Measurements from ENCODE around the gene IGSF21. TPM values are rescaled to one million over a fixed set of nuclear protein-coding genes. Genes with fewer than 3 reads are reported as not detected.

Gene IGSF21
- total RNA-seq, 1 donor from 2014 or later = 4.4 TPM

DNA sequence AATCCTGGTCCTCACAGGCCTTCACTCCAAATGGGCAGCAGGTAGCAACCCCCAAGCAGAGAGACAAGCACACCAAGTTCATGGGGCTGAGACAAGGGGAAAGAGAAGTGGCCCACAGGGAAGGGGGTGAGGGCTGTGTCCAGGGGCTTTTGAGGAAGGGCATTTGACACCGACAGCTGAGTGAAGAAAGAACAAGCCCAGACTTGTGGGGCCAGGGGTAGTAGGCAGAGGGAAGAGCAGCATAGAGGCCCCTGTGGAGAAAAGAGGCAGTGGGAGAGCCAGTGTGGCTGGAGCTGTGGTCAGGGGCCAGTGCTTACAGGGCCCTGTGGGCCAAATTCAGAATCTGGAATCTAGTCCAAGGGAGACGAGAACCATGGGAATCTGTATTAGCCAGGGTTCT, 85.4 kb downstream of the IGSF21 start:
- Mint-ChIP-seq H3K4me3 (ENCODE audit: unreplicated experiment) (no peak overlapping the region), H3K9me3 (ENCODE audit: unreplicated experiment) (no peaks in the 10 kb centered on the region), H3K27ac (ENCODE audit: unreplicated experiment) (no peak overlapping the region), H3K36me3 (ENCODE audit: low read depth, unreplicated experiment) (no peaks in the 10 kb centered on the region), H3K4me1 (ENCODE audit: unreplicated experiment) (peaks cover 2% of the 10 kb centered on the region), H3K27me3 (ENCODE audit: unreplicated experiment) (peaks cover 1% of the 10 kb centered on the region)
- DNase-seq (ENCODE audit: low spot score) = no peak
- TF ChIP-seq, protein P1, sequence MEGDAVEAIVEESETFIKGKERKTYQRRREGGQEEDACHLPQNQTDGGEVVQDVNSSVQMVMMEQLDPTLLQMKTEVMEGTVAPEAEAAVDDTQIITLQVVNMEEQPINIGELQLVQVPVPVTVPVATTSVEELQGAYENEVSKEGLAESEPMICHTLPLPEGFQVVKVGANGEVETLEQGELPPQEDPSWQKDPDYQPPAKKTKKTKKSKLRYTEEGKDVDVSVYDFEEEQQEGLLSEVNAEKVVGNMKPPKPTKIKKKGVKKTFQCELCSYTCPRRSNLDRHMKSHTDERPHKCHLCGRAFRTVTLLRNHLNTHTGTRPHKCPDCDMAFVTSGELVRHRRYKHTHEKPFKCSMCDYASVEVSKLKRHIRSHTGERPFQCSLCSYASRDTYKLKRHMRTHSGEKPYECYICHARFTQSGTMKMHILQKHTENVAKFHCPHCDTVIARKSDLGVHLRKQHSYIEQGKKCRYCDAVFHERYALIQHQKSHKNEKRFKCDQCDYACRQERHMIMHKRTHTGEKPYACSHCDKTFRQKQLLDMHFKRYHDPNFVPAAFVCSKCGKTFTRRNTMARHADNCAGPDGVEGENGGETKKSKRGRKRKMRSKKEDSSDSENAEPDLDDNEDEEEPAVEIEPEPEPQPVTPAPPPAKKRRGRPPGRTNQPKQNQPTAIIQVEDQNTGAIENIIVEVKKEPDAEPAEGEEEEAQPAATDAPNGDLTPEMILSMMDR (IDR thresholded peaks at IDR 0.05; ENCODE audit: unreplicated experiment) = no peak

DNA sequence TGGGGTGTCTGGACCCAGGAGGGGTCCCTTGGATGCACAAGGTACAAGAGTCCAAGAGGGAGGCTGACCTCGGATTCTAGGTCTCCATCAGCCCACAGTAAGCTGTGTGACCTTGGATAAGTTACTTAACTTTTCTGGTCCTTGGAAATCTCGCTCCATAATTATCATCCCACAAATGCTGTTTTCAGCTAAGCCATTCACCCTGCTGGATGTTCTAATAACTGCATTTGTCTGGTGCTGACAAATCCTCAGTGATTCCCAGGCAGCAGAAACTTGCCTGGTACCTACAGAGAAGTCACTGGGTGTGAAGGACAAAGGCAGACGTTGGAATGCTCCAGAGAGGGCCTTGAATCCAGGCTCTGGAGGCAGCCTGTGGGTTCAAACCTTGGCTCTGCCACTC, 89.7 kb downstream of the IGSF21 start:
- TF ChIP-seq, protein P1 (IDR thresholded peaks at IDR 0.05; ENCODE audit: unreplicated experiment) = no peak
- H3K4me3 Mint-ChIP-seq (ENCODE audit: unreplicated experiment) = no peak overlapping the region
- H3K27me3 Mint-ChIP-seq (ENCODE audit: unreplicated experiment) = peaks cover 1% of the 10 kb centered on the region
- H3K9me3 Mint-ChIP-seq (ENCODE audit: unreplicated experiment) = no peaks in the 10 kb centered on the region
- DNase-seq (ENCODE audit: low spot score) = no peak
- no peak overlapping the region for H3K27ac Mint-ChIP-seq (ENCODE audit: unreplicated experiment)
- H3K36me3 Mint-ChIP-seq (ENCODE audit: low read depth, unreplicated experiment) = no peaks in the 10 kb centered on the region
- H3K4me1 Mint-ChIP-seq (ENCODE audit: unreplicated experiment) = peaks cover 8% of the 10 kb centered on the region

DNA sequence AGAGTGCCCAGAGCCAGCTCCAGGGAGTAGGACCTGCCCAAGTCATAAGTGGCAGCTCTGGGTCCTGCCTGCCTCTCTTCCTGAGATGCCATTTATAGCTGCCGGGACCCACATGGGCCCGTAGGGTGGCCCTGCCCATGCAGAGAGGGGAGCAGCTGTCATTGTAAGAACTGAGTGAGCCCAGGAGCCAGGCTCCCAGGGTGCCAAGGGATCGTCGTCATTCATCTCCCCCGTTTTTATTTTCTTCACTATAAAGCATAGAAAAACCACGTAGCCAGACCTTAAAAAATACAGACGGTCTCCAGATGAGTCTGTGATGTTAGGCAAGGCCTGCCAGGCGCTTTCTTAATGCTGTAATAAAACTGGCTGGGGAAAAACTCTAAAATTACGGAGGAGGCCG, 90.7 kb downstream of the IGSF21 start:
- no peak overlapping the region for H3K4me3 Mint-ChIP-seq (ENCODE audit: unreplicated experiment)
- no peaks in the 10 kb centered on the region for H3K9me3 Mint-ChIP-seq (ENCODE audit: unreplicated experiment)
- TF ChIP-seq, protein P1 (IDR thresholded peaks at IDR 0.05; ENCODE audit: unreplicated experiment) = no peak
- no peak overlapping the region for H3K27ac Mint-ChIP-seq (ENCODE audit: unreplicated experiment)
- peaks cover 6% of the 10 kb centered on the region for H3K4me1 Mint-ChIP-seq (ENCODE audit: unreplicated experiment)
- no peaks in the 10 kb centered on the region for H3K27me3 Mint-ChIP-seq (ENCODE audit: unreplicated experiment)
- no peak for DNase-seq (ENCODE audit: low spot score)
- H3K36me3 Mint-ChIP-seq (ENCODE audit: low read depth, unreplicated experiment) = no peaks in the 10 kb centered on the region

DNA sequence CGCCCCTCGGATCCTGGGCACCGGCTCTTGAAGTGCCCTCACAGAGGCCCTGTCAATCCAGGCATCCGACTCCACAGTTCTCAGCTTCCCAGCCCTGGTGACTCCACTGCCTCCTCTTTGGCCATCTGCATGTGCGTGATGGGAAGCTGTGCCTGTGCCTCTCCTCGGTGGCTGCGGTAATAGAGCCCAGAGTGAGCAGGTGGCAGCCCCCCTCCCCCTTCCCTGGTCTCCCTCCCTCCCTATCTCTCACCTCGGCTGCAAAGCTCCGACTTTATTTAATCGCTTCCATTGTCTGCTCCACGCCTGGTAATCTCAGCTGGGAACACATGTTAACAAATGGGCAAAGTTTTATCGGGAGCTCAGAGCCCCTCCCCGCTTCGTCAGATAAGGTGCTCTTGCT, 91.9 kb downstream of the IGSF21 start:
- Mint-ChIP-seq H3K27ac (ENCODE audit: unreplicated experiment) (no peak overlapping the region), H3K4me3 (ENCODE audit: unreplicated experiment) (no peak overlapping the region)

DNA sequence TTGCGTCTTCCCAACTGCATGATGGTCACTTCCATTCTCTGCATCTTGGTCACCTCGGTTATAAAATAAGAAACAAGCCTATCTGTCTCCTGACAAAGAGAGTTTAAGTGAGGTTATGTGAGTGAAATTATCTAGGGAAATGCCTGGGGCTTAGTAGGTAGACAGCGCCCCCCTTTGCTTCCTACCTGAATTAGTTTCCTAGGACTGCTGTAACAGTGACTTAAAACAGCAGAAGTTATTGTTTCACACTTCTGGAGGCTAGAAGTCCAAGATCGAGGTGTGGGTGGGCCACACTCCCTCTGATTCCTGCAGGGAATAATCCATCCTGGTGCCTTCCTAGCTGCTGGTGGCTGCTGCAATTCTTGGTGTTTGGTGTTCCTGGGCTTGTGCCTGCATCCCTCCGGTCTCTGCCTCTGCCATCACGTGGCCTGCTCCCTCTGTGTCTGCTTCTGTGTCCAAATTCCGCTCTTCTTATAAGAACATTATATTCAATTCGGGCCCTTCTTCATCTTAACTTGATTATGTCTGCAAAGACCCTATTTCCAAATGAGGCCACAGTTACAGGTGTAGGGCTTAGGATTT, 92.6 kb downstream of the IGSF21 start:
- no peaks in the 10 kb centered on the region for H3K9me3 Mint-ChIP-seq (ENCODE audit: unreplicated experiment)
- no peak overlapping the region for H3K4me3 Mint-ChIP-seq (ENCODE audit: unreplicated experiment)
- DNase-seq (ENCODE audit: low spot score) = no peak
- H3K27me3 Mint-ChIP-seq (ENCODE audit: unreplicated experiment) = peaks cover 5% of the 10 kb centered on the region
- H3K36me3 Mint-ChIP-seq (ENCODE audit: low read depth, unreplicated experiment) = no peaks in the 10 kb centered on the region
- H3K4me1 Mint-ChIP-seq (ENCODE audit: unreplicated experiment) = peaks cover 17% of the 10 kb centered on the region
- no peak overlapping the region for H3K27ac Mint-ChIP-seq (ENCODE audit: unreplicated experiment)
- TF ChIP-seq, protein P1 (IDR thresholded peaks at IDR 0.05; ENCODE audit: unreplicated experiment) = peak; percentile 38

More for the DNA sequence above, 91.9 kb downstream of the IGSF21 start:
- TF ChIP-seq, protein P1 (IDR thresholded peaks at IDR 0.05; ENCODE audit: unreplicated experiment) = no peak
- Mint-ChIP-seq H3K4me1 (ENCODE audit: unreplicated experiment) (peaks cover 9% of the 10 kb centered on the region), H3K36me3 (ENCODE audit: low read depth, unreplicated experiment) (no peaks in the 10 kb centered on the region), H3K27me3 (ENCODE audit: unreplicated experiment) (peaks cover 4% of the 10 kb centered on the region), H3K9me3 (ENCODE audit: unreplicated experiment) (no peaks in the 10 kb centered on the region)
- DNase-seq (ENCODE audit: low spot score) = no peak
